Naive thymus-derived CD4-positive, alpha-beta T cell (primary cell): ENCODE results near the gene ZNF385D. TPM values are rescaled to one million over a fixed set of nuclear protein-coding genes. Genes with fewer than 3 reads are reported as not detected.

ENCODE experiments used
- ATAC-seq: fragments of 150-1000 bp; cut with Tn5 transposase; 2 replicates; pipeline ENCODE4 v1.10.0; 2021; ENCODE audit warnings: mild to moderate bottlenecking, moderate library complexity
- CTCF ChIA-PET: fragments of 350-600 bp; sonication (Branson Sonifier 250); formaldehyde crosslinking; loops from one replicate; lab custom pipeline; 2021; ENCODE audit warnings: antibody characterized with exemption; lab: Charles Lee
- POLR2A ChIA-PET: fragments of 350-600 bp; sonication (Branson Sonifier 250); formaldehyde crosslinking; loops from one replicate; lab custom pipeline; 2021; ENCODE audit warnings: antibody characterized with exemption, inconsistent platforms; lab: Charles Lee
- DNase-seq, 9 donors: peaks; one replicate each; pipeline versions ENCODE4 v3.0.0 to v3.0.0-alpha.2; 2020 to 2022; ENCODE audit warnings: mixed read lengths in 1 of 9
- H3K27ac ChIP-seq: one replicate; pipeline ENCODE4 v1.7.0; 2013; ENCODE audit warnings: mild to moderate bottlenecking, low read depth, low read length, moderate library complexity
- H3K27me3 ChIP-seq, 2 donors: one replicate each; pipeline ENCODE4 v1.7.0; 2013; ENCODE audit warnings: low read length in 2 of 2, mild to moderate bottlenecking in 2 of 2, moderate library complexity in 2 of 2; ENCODE audit not compliant: control insufficient read depth in 2 of 2, insufficient read depth in 2 of 2
- H3K36me3 ChIP-seq, 3 experiments: 1 replicate in 2 of 3; 2 replicates in 1 of 3; pipeline ENCODE4 v1.7.0; 2013; ENCODE audit warnings: low read length in 3 of 3, mild to moderate bottlenecking in 3 of 3, moderate library complexity in 1 of 3; ENCODE audit not compliant: insufficient read depth in 3 of 3, control insufficient read depth in 2 of 3
- H3K4me1 ChIP-seq, 2 donors: one replicate each; pipeline ENCODE4 v1.7.0; 2013; ENCODE audit warnings: low read length in 2 of 2, mild to moderate bottlenecking in 2 of 2, moderate library complexity in 1 of 2; ENCODE audit not compliant: control insufficient read depth in 2 of 2, insufficient read depth in 2 of 2
- H3K4me3 ChIP-seq: 2 replicates; pipeline ENCODE4 v1.7.0; 2013; ENCODE audit warnings: mild to moderate bottlenecking, low read length
- H3K9me3 ChIP-seq, 3 experiments: 1 replicate in 2 of 3; 2 replicates in 1 of 3; pipeline ENCODE4 v1.7.0; 2013; ENCODE audit warnings: low read length in 3 of 3; ENCODE audit not compliant: control insufficient read depth in 2 of 3
- H3K27ac Mint-ChIP-seq, 9 donors: one replicate each; pipeline ENCODE4 v1.8.0; 2020 to 2022; ENCODE audit warnings: mixed read lengths in 9 of 9, mild to moderate bottlenecking in 8 of 9, moderate library complexity in 5 of 9, inconsistent platforms in 2 of 9
- H3K27me3 Mint-ChIP-seq, 5 donors: one replicate each; pipeline ENCODE4 v1.8.0; 2021 to 2022; ENCODE audit warnings: mixed read lengths in 5 of 5, mild to moderate bottlenecking in 1 of 5
- H3K36me3 Mint-ChIP-seq, 5 donors: one replicate each; pipeline ENCODE4 v1.8.0; 2020 to 2022; ENCODE audit warnings: mixed read lengths in 5 of 5, mild to moderate bottlenecking in 3 of 5, inconsistent platforms in 1 of 5
- H3K4me1 Mint-ChIP-seq, 7 donors: one replicate each; pipeline ENCODE4 v1.8.0; 2020 to 2022; ENCODE audit warnings: mixed read lengths in 7 of 7, mild to moderate bottlenecking in 3 of 7, inconsistent platforms in 1 of 7
- H3K4me3 Mint-ChIP-seq, 10 donors: one replicate each; pipeline ENCODE4 v1.8.0; 2020 to 2022; ENCODE audit warnings: mild to moderate bottlenecking in 10 of 10, mixed read lengths in 10 of 10, moderate library complexity in 6 of 10, inconsistent platforms in 2 of 10
- H3K9me3 Mint-ChIP-seq, 11 donors: one replicate each; pipeline ENCODE4 v1.8.0; 2020 to 2022; ENCODE audit warnings: mixed read lengths in 11 of 11, mild to moderate bottlenecking in 4 of 11, inconsistent platforms in 1 of 11, moderate library complexity in 1 of 11
- intact Hi-C, 2 donors: fragments of 100-400 bp; cut with micrococcal nuclease; formaldehyde crosslinking; loops; one replicate each; pipeline ENCODE4 v1.15.1; 2023
- polyA plus RNA-seq, 2 donors: library from polyadenylated mRNA; unstranded; fragments of 300-500 nt; fragmentation: Illumina TruSeq; gene quantifications; one replicate each; pipeline ENCODE4 v1.2.3, GENCODE V29; 2021
- total RNA-seq, 6 experiments: library from RNA in 5 of 6; stranded (reverse) in 5 of 6; gene quantifications; 1 replicate in 5 of 6; 2 replicates in 1 of 6; pipeline ENCODE4 v1.2.3 and lab custom pipeline; 2021 to 2026

ZNF385D gene
- total and polyA plus RNA-seq, 7 experiments from 2014 or later: 0.03 to 1.1 TPM; not detected in 5

DNA sequence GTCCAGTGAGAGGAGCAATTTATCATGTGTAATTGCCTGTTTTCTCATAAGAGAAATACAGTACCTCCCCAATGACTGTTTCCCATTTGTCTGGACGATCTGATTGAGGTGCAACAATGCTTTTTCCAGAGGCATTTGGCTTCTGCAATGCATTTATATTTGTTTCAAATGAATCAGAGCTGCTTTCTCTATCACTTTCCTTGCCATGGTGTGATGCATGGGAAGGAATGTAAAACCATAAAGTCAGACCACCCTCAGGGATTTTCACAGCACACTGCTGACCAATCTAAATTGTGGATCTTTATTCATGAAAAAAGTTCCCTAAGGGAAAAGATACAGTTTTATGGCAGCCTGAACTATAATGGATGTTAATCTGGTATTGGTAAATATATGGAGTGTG lies 333.0 kb downstream of the ZNF385D start:
- H3K36me3 ChIP-seq: no peaks in the 10 kb centered on the region
- H3K27ac ChIP-seq: no peak overlapping the region
- no peaks in the 10 kb centered on the region for H3K9me3 ChIP-seq
- H3K4me1 Mint-ChIP-seq: no peaks in the 10 kb centered on the region
- no peak for DNase-seq
- ChIA-PET POLR2A (no interaction called here), CTCF (no interaction called here)
- H3K4me1 ChIP-seq: no peaks in the 10 kb centered on the region
- H3K27me3 ChIP-seq: no peaks in the 10 kb centered on the region
- H3K27ac Mint-ChIP-seq: no peak overlapping the region
- no peaks in the 10 kb centered on the region for H3K27me3 Mint-ChIP-seq
- no peaks in the 10 kb centered on the region for H3K36me3 Mint-ChIP-seq
- no peak overlapping the region for H3K4me3 Mint-ChIP-seq
- H3K9me3 Mint-ChIP-seq: peaks cover 0 to 13% (median 2%) of the 10 kb centered on the region in 11 donors
- intact Hi-C loops: no loop called here
- no peak for ATAC-seq
- H3K4me3 ChIP-seq: no peak overlapping the region

DNA sequence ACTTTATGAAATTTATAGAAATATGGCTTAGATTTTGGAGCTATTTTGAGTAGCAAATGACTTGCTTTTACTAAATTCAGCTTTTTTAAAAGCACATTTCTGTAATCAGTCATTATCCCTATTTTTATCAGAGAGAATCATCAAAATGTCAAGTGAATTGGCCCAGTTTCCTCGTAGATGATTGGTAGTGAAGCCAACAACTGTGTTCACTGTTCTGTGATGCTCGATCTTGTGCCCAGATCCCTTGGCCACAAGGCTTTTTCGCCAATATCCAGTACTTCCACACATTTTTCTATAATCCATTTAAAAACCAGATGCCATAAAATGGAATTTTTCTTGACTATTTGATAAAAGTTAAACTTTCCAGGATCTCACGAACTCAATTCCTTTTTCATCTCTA lies 336.5 kb downstream of the ZNF385D start:
- H3K9me3 Mint-ChIP-seq: peaks cover 0 to 17% (median 2%) of the 10 kb centered on the region in 11 donors
- ATAC-seq (no peak), DNase-seq (no peak)
- intact Hi-C loops: no loop called here
- H3K4me3 ChIP-seq: no peak overlapping the region
- ChIA-PET CTCF (interaction anchor here (0.8 kb wide), 1 partner anchor 333 kb away, joined by 4 read pairs; no protein-coding TSS in a partner anchor), POLR2A (no interaction called here)
- no peaks in the 10 kb centered on the region for H3K27me3 ChIP-seq
- no peaks in the 10 kb centered on the region for H3K9me3 ChIP-seq
- no peaks in the 10 kb centered on the region for H3K36me3 Mint-ChIP-seq
- H3K4me1 ChIP-seq: no peaks in the 10 kb centered on the region
- no peaks in the 10 kb centered on the region for H3K36me3 ChIP-seq
- H3K4me3 Mint-ChIP-seq: no peak overlapping the region
- no peaks in the 10 kb centered on the region for H3K27me3 Mint-ChIP-seq
- H3K27ac ChIP-seq: no peak overlapping the region
- no peaks in the 10 kb centered on the region for H3K4me1 Mint-ChIP-seq
- H3K27ac Mint-ChIP-seq: no peak overlapping the region

DNA sequence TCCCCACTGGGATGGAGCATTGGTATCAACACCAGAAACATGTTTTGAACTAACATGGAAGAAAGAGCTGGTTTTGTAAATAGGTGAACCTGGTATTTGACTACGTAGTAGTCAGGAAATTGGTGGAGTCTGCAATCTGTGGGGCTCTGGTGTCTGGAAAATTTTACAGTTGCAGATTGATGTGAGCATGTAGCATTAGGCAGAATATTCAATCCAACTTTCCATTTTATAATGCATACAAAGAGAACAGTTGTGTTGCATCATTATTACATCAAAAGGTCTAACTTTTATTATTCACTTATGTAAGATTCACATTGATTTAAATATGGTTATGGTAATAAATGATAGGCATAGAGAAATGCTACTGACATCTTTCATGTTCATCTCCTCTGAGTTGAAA lies 340.0 kb downstream of the ZNF385D start:
- H3K27ac Mint-ChIP-seq: no peak overlapping the region
- H3K27ac ChIP-seq: no peak overlapping the region
- no peak for ATAC-seq
- no peak for DNase-seq
- no peaks in the 10 kb centered on the region for H3K27me3 ChIP-seq
- no peaks in the 10 kb centered on the region for H3K36me3 Mint-ChIP-seq
- no peaks in the 10 kb centered on the region for H3K27me3 Mint-ChIP-seq
- ChIA-PET CTCF (no interaction called here), POLR2A (interaction anchor here (0.5 kb wide), 1 partner anchor 70 kb away, joined by 3 read pairs; no protein-coding TSS in a partner anchor)
- intact Hi-C loops: no loop called here
- no peak overlapping the region for H3K4me3 ChIP-seq
- H3K4me3 Mint-ChIP-seq: no peak overlapping the region
- H3K9me3 ChIP-seq: peaks cover 0 to 5% (median 0%) of the 10 kb centered on the region in 3 experiments
- H3K9me3 Mint-ChIP-seq: peaks cover 0 to 10% (median 3%) of the 10 kb centered on the region in 11 donors
- no peaks in the 10 kb centered on the region for H3K4me1 Mint-ChIP-seq
- no peaks in the 10 kb centered on the region for H3K36me3 ChIP-seq
- no peaks in the 10 kb centered on the region for H3K4me1 ChIP-seq

DNA sequence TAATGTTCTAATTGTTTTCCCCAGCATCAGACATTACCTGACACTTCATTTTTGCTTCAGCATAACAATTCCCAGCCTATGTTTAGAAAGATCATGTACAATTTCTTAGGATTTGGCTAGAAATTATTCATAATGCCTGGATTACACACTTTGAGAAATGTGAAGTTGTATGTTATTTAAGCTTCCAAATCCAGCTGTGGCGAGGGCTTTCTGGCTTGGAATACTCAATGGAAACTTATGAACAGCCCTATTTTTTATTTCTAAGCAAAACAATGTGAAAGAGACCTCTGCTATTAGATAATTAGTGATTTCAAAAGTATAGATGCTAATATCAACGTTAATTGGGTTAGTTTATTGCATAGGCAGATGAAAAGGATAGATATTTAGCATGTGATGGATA lies 341.6 kb downstream of the ZNF385D start:
- Histone ChIP-seq H3K4me3 (no peak overlapping the region), H3K4me1 (no peaks in the 10 kb centered on the region), H3K27me3 (no peaks in the 10 kb centered on the region), H3K9me3 (peaks cover 0 to 5% (median 0%) of the 10 kb centered on the region in 3 experiments), H3K27ac (no peak overlapping the region), H3K36me3 (no peaks in the 10 kb centered on the region)
- Mint-ChIP-seq H3K4me1 (no peaks in the 10 kb centered on the region), H3K9me3 (peaks cover 0 to 21% (median 7%) of the 10 kb centered on the region in 11 donors), H3K27ac (no peak overlapping the region), H3K4me3 (no peak overlapping the region), H3K27me3 (no peaks in the 10 kb centered on the region), H3K36me3 (no peaks in the 10 kb centered on the region)
- POLR2A ChIA-PET: no interaction called here
- ATAC-seq (no peak), DNase-seq (no peak)
- CTCF ChIA-PET: no interaction called here
- intact Hi-C loops: no loop called here

DNA sequence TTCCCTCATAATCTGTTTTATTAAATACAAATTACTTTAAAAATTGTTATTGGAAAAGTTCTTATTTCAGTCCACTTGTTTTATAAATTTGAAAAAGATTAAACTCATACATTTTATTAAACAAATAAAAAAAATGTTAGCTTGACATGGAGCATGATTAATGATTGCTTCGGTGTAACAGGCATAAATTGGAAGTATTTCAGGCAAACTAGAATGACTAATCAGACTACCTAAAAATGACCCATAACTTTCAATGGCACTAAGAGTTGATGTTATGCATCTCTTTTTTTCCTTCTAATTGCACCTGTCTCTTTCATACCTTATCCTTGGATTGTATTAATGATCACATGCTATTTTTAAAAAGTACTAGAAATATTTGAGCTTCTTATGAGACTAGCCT lies 343.3 kb downstream of the ZNF385D start:
- DNase-seq (no peak), ATAC-seq (no peak)
- ChIA-PET POLR2A (no interaction called here), CTCF (no interaction called here)
- Mint-ChIP-seq H3K9me3 (peaks cover 0 to 26% (median 8%) of the 10 kb centered on the region in 11 donors), H3K36me3 (no peaks in the 10 kb centered on the region), H3K4me1 (no peaks in the 10 kb centered on the region), H3K27me3 (no peaks in the 10 kb centered on the region), H3K27ac (no peak overlapping the region), H3K4me3 (no peak overlapping the region)
- Histone ChIP-seq H3K27ac (no peak overlapping the region), H3K9me3 (peaks cover 0 to 5% (median 0%) of the 10 kb centered on the region in 3 experiments), H3K4me3 (no peak overlapping the region), H3K36me3 (no peaks in the 10 kb centered on the region), H3K4me1 (no peaks in the 10 kb centered on the region), H3K27me3 (no peaks in the 10 kb centered on the region)
- intact Hi-C loops: no loop called here

DNA sequence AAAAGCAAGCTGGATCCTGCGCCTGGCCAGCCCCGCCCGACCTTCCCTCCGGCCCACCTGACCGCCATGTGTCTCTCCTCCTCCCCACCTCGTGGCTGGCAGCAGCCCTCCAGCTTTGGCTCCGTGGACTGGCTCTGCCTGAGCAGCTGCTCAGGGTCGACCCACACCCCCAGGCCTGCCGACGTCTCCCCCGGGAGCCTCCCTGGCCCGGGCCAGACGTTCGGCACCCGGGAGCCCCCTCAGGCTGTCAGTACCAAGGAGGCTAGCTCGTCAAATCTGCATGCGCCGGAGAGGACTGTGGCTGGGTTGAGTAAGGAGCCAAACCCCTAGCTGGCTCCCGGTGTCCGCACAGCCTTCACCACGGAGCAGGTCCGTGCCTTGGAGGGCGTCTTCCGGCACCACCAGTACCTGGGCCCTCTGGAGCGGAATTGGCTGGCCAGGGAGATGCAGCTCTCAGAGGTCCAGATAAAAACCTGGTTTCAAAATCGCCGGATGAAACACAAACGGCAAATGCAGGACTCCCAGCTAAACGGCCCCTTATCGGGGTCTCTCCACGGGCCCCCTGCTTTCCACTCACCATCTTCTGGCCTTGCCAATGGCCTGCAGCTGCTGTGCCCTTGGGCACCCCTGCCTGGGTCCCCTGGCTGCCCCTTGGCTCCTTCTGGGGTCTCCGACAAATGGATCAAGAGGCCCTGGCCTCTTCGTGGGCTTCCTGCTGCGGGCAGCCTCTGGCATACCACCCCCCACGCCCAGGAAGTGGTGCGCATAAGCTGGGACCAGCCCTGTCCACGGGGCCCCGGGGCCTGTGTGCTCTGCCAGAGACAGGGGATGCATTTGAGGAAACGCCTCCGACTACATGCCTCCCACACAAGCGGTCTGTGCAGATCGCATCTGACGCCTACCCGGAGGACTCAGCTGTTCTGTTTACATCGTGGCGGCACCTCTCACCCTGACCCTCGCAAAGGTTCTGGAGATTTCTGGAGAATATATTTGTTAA lies 345.0 kb downstream of the ZNF385D start:
- Histone ChIP-seq H3K9me3 (peaks cover 0 to 5% (median 0%) of the 10 kb centered on the region in 3 experiments), H3K36me3 (no peaks in the 10 kb centered on the region), H3K27ac (no peak overlapping the region), H3K27me3 (no peaks in the 10 kb centered on the region), H3K4me1 (no peaks in the 10 kb centered on the region), H3K4me3 (no peak overlapping the region)
- H3K36me3 Mint-ChIP-seq: no peaks in the 10 kb centered on the region
- H3K27ac Mint-ChIP-seq: no peak overlapping the region
- H3K4me3 Mint-ChIP-seq: no peak overlapping the region
- ATAC-seq (no peak), DNase-seq (no peak)
- CTCF ChIA-PET: no interaction called here
- peaks cover 0 to 39% (median 9%) of the 10 kb centered on the region in 11 donors for H3K9me3 Mint-ChIP-seq
- H3K27me3 Mint-ChIP-seq: no peaks in the 10 kb centered on the region
- POLR2A ChIA-PET: no interaction called here
- no peaks in the 10 kb centered on the region for H3K4me1 Mint-ChIP-seq
- intact Hi-C loops: no loop called here
